ENCODE measurements around the gene MED25. TPM values are rescaled to one million over a fixed set of nuclear protein-coding genes. Genes with fewer than 3 reads are reported as not detected.

The MED25 gene
- total and polyA plus RNA-seq, 9 of the 15 experiments (the other 6 are each of a cell fraction or from before 2014, with no cell fraction given): 4.1 to 93.9 (median 19.3) TPM

- TF ChIP-seq DEAF1 (CRISPR knock-in tag; IDR thresholded peaks at IDR 0.05) (no peak), CCNT2 (IDR thresholded peaks at IDR 0.05; ENCODE audit: borderline replicate concordance, extremely low read depth, insufficient read length, low read depth, low read length) (peak; percentile 86), ZNF79 (CRISPR knock-in tag; IDR thresholded peaks at IDR 0.05; ENCODE audit: low read depth) (no peak), RFX7 (CRISPR knock-in tag; IDR thresholded peaks at IDR 0.05) (no peak), TARDBP (IDR thresholded peaks at IDR 0.05) (0 out of 2 replicates have a peak, but pooled peaks have one; percentile 54), BRD4 (IDR thresholded peaks at IDR 0.05) (no peak), DACH1 (IDR thresholded peaks at IDR 0.05; ENCODE audit: partially characterized antibody) (no peak), ID3 (CRISPR knock-in tag; IDR thresholded peaks at IDR 0.05) (no peak), ID3 (tag; IDR thresholded peaks at IDR 0.05) (no peak), PCBP2 (IDR thresholded peaks at IDR 0.05; ENCODE audit: low read depth, low read length, poor library complexity, severe bottlenecking) (no peak), ARID3B (CRISPR knock-in tag; IDR thresholded peaks at IDR 0.05; ENCODE audit: borderline replicate concordance) (no peak), ZNF12 (CRISPR knock-in tag; IDR thresholded peaks at IDR 0.05) (no peak), ZNF324 (CRISPR knock-in tag; IDR thresholded peaks at IDR 0.05) (no peak), ATF6 (CRISPR knock-in tag; IDR thresholded peaks at IDR 0.05) (no peak), ZNF140 (CRISPR knock-in tag; IDR thresholded peaks at IDR 0.05) (no peak), HDGF (IDR thresholded peaks at IDR 0.05) (no peak), ARHGAP35 (IDR thresholded peaks at IDR 0.05; ENCODE audit: partially characterized antibody) (no peak)
These were observed 49.1 kb downstream of the MED25 start, which contains the start of gene PNKP (continued) for GRCh38 chr19:49866933-49867782.

All from K562 (cell line).